ENCODE measurements around the gene GRK1. TPM values are rescaled to one million over a fixed set of nuclear protein-coding genes. Genes with fewer than 3 reads are reported as not detected.
A peak's percentile ranks its signal among the peaks of the same experiment; 100 is the strongest.

The GRK1 gene
- total and polyA plus RNA-seq, 2 of the 13 experiments (the other 11 are each of a cell fraction or from before 2014, with no cell fraction given) = 0.07 to 0.12 TPM

GRCh38 chr13:113754691-113755090 is 87.7 kb downstream of the GRK1 start (continued):
- no peak for TF ChIP-seq BORCS8-MEF2B (CRISPR knock-in tag; IDR thresholded peaks at IDR 0.05)

- in situ Hi-C loops (cut with HindIII; ENCODE audit: extremely low pct_ligation_motif_present, low pct_unique_long_range_greater_than_20kb) = no loop called here
- H3K4me2 ChIP-seq (ENCODE audit: low read depth, low read length) = no peak overlapping the region
- TF ChIP-seq ZNF546 (CRISPR knock-in tag; conservative IDR thresholded peaks at IDR 0.05) = no peak
- TF ChIP-seq ZNF367 (CRISPR knock-in tag; IDR thresholded peaks at IDR 0.05; ENCODE audit: borderline replicate concordance) = no peak
- no peak for TF ChIP-seq GMEB1 (CRISPR knock-in tag; IDR thresholded peaks at IDR 0.05; ENCODE audit: borderline replicate concordance)
- TF ChIP-seq MTA3 (CRISPR knock-in tag; IDR thresholded peaks at IDR 0.05) = no peak
- TF ChIP-seq ZNF788 (CRISPR knock-in tag; IDR thresholded peaks at IDR 0.05; ENCODE audit: borderline replicate concordance) = no peak
- TF ChIP-seq USF2 (IDR thresholded peaks at IDR 0.05; ENCODE audit: low read depth, low read length) = no peak
- no peak for TF ChIP-seq USF2 (CRISPR knock-in tag; IDR thresholded peaks at IDR 0.05; ENCODE audit: borderline replicate concordance)
- TF ChIP-seq AGO2 (optimal IDR thresholded peaks at IDR 0.05; ENCODE audit: low read depth, low read length) = no peak
- no peak for TF ChIP-seq ZNF33B (CRISPR knock-in tag; IDR thresholded peaks at IDR 0.05)
- peak in 1 of 2 experiments; percentile 76; a peak in 2 of 4 replicates for TF ChIP-seq ATF4 (CRISPR knock-in tag; IDR thresholded peaks at IDR 0.05)
- peak; percentile 55 for TF ChIP-seq FOSL2 (CRISPR knock-in tag; IDR thresholded peaks at IDR 0.05)
- TF ChIP-seq ZNF253 (CRISPR knock-in tag; IDR thresholded peaks at IDR 0.05; ENCODE audit: borderline replicate concordance) = no peak
- TF ChIP-seq SIN3A (IDR thresholded peaks at IDR 0.05; ENCODE audit: borderline replicate concordance, low read depth, low read length) = no peak
- no peak for TF ChIP-seq ZMYM3 (CRISPR knock-in tag; IDR thresholded peaks at IDR 0.05)
Measured at GRCh38 chr13:113756441-113757097, 89.5 kb downstream of the GRK1 start.

More at GRCh38 chr13:113756441-113757097, 89.5 kb downstream of the GRK1 start:
- no peak overlapping the region for H3K27ac ChIP-seq (ENCODE audit: extremely low read length, insufficient read depth, low read length)
- H3K4me3 ChIP-seq (replicated peaks in 1 of 3; ENCODE audit: insufficient read depth in 1 of 3, low read depth in 2 of 3, low read length in 3 of 3) = no peak overlapping the region
- H3K9ac ChIP-seq (ENCODE audit: insufficient read depth, low read depth, low read length) = no peak overlapping the region
- H3K9me3 ChIP-seq (ENCODE audit: low read length) = no peaks in the 10 kb centered on the region
- ATAC-seq = no peak
- intact Hi-C loops (cut with micrococcal nuclease; ENCODE audit: unreplicated experiment) = no loop called here
- H3K36me3 ChIP-seq (replicated peaks in 1 of 2; ENCODE audit: control insufficient read depth in 1 of 2, insufficient read depth in 2 of 2, low read length in 2 of 2) = no peaks in the 10 kb centered on the region
- no peak for DNase-seq (ENCODE audit: low spot score)
- peaks cover 10 to 57% of the 10 kb centered on the region in 2 experiments for H3K27me3 ChIP-seq (ENCODE audit: control insufficient read depth in 1 of 2, insufficient read depth in 2 of 2, low read length in 2 of 2)
- peaks cover 14% of the 10 kb centered on the region for H3K4me1 ChIP-seq (ENCODE audit: insufficient read depth, low read length)
- H4K20me1 ChIP-seq (ENCODE audit: insufficient read depth, low read length) = no peaks in the 10 kb centered on the region
- no peaks in the 10 kb centered on the region for H3K79me2 ChIP-seq (ENCODE audit: insufficient read depth, low read length)
- no TSS peak for BruUV-seq (replicated peaks)
- WGBS (ENCODE audit: low lambda C conversion rate) = 60% methylated on average over 20 of the region's 20 CpGs
- FAIRE-seq = no peak
- CTCF ChIA-PET (ENCODE audit: low intra/inter-chr PET ratio, low total read pairs) = no interaction called here
- no peak overlapping the region for H2AFZ ChIP-seq (ENCODE audit: low read length)
- POLR2A ChIA-PET = no interaction called here

Measured in HepG2 (cell line).